Natural killer cell (primary cell): ENCODE data around the gene ACAD8. TPM values are rescaled to one million over a fixed set of nuclear protein-coding genes. Genes with fewer than 3 reads are reported as not detected.

Experiments used
- ATAC-seq, 3 donors: fragments of 150-1000 bp in 2 of 3; fragments of 200-7000 bp in 1 of 3; cut with Tn5 transposase; 1 replicate in 1 of 3; 2 replicates in 2 of 3; pipeline ENCODE4 v1.10.0; 2021; ENCODE audit warnings: mild to moderate bottlenecking in 2 of 3, moderate library complexity in 2 of 3
- DNase-seq, 2 donors: peaks; one replicate each; pipeline versions ENCODE4 v3.0.0 to v3.0.0-alpha.2; 2013 to 2021; ENCODE audit warnings: mixed read lengths in 1 of 2
- H3K27ac ChIP-seq: one replicate; pipeline ENCODE4 v1.5.1; 2013; ENCODE audit warnings: mild to moderate bottlenecking, low read length
- H3K27me3 ChIP-seq: one replicate; pipeline ENCODE4 v1.6.1; 2013; ENCODE audit warnings: low read length; ENCODE audit not compliant: control insufficient read depth, insufficient read depth
- H3K36me3 ChIP-seq: one replicate; pipeline ENCODE4 v1.6.1; 2013; ENCODE audit warnings: low read length; ENCODE audit not compliant: control insufficient read depth, insufficient read depth
- H3K4me1 ChIP-seq: one replicate; pipeline ENCODE4 v1.6.1; 2013; ENCODE audit warnings: low read length; ENCODE audit not compliant: control insufficient read depth, insufficient read depth
- H3K4me3 ChIP-seq: one replicate; pipeline ENCODE4 v1.5.1; 2013; ENCODE audit warnings: low read length
- H3K9me3 ChIP-seq: one replicate; pipeline ENCODE4 v1.6.1; 2013; ENCODE audit warnings: low read length; ENCODE audit not compliant: control insufficient read depth, insufficient read depth
- H3K27ac Mint-ChIP-seq, 2 donors: one replicate each; pipeline ENCODE4 v1.8.0; 2022; ENCODE audit warnings: mild to moderate bottlenecking in 2 of 2, mixed read lengths in 2 of 2, moderate library complexity in 1 of 2
- H3K27me3 Mint-ChIP-seq, 2 donors: one replicate each; pipeline ENCODE4 v1.8.0; 2022; ENCODE audit warnings: low read depth in 2 of 2, mixed read lengths in 2 of 2
- H3K36me3 Mint-ChIP-seq: one replicate; pipeline ENCODE4 v1.8.0; 2022; ENCODE audit warnings: mixed read lengths
- H3K4me1 Mint-ChIP-seq, 2 donors: one replicate each; pipeline ENCODE4 v1.8.0; 2022; ENCODE audit warnings: mixed read lengths in 2 of 2
- H3K4me3 Mint-ChIP-seq: one replicate; pipeline ENCODE4 v1.8.0; 2022; ENCODE audit warnings: mild to moderate bottlenecking, moderate library complexity, mixed read lengths
- H3K9me3 Mint-ChIP-seq, 2 donors: one replicate each; pipeline ENCODE4 v1.8.0; 2022; ENCODE audit warnings: mixed read lengths in 2 of 2
- WGBS: methylation state at CpG from one replicate; pipeline ENCODE4 v1.1.7; 2013; ENCODE audit warnings: missing lambda C conversion rate; ENCODE audit not compliant: insufficient coverage; 5-methylcytosine and 5-hydroxymethylcytosine counted together
- intact Hi-C: fragments of 100-400 bp; cut with micrococcal nuclease; formaldehyde crosslinking; loops from one replicate; pipeline ENCODE4 v1.14.2; 2022
- total RNA-seq, 4 donors: library from RNA; stranded (reverse); fragments of 120-200 nt in 1 of 4; gene quantifications; one replicate each; pipeline versions ENCODE4 v1.2.3 to v1.2.4, GENCODE V29; 2013 to 2022
- TF ChIP-seq, protein P1 (sequence below): fragments of 200-600 bp; IDR thresholded peaks from one replicate; pipeline ENCODE4 v1.8.0; 2022; ENCODE audit warnings: antibody characterized with exemption

ACAD8 gene
- total RNA-seq, 3 donors from 2014 or later (not counting 1 experiment from before 2014, with no cell fraction given) = 24.3 to 42.5 (median 39.3) TPM

DNA sequence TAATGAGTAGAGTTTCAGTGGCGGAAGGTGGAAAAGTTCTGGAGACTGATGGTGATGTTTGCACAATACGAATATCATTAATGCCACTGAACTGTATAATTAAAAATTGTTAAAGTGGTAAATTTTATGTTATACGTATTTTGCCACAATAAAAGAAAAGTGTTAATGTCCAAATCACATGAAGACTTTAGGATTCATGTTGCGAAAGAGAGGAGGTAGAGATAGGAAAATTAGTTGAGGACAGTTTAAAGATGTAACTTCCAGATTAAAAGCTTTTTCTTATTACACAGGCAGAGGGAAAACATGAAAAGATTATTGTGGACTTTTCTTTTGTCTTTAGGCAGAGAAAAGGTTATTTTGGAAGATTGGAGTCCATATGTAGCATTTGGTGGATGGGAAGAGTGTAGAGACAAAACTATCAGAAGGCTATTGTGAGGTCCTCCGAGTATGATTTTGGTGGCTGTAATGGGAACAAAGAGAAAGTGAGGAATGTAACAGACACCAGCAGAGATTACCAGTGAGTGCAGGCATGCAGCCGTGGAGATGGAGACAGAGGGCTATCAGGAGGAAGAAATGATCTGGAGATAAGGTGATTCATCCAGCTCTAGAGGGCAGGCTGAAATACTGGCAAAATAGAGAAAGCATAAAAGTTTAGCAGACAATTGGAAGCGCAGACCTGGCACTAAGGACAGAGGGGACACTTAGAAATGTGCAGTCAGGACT lies 16.4 kb upstream of the ACAD8 start:
- peaks cover 24 to 44% of the 10 kb centered on the region in 2 donors for H3K4me1 Mint-ChIP-seq
- H3K36me3 Mint-ChIP-seq = peaks cover 20% of the 10 kb centered on the region
- H3K27ac Mint-ChIP-seq = no peak overlapping the region
- no peak overlapping the region for H3K4me3 Mint-ChIP-seq
- Histone ChIP-seq H3K27me3 (no peaks in the 10 kb centered on the region), H3K9me3 (no peaks in the 10 kb centered on the region), H3K4me1 (peaks cover 19% of the 10 kb centered on the region), H3K27ac (no peak overlapping the region), H3K4me3 (no peak overlapping the region), H3K36me3 (peaks cover 40% of the 10 kb centered on the region)
- 98% methylated on average over 7 of the region's 7 CpGs for WGBS
- no peaks in the 10 kb centered on the region for H3K27me3 Mint-ChIP-seq
- ATAC-seq = no peak
- intact Hi-C loops = no loop called here
- H3K9me3 Mint-ChIP-seq = no peaks in the 10 kb centered on the region
- TF ChIP-seq, protein P1, sequence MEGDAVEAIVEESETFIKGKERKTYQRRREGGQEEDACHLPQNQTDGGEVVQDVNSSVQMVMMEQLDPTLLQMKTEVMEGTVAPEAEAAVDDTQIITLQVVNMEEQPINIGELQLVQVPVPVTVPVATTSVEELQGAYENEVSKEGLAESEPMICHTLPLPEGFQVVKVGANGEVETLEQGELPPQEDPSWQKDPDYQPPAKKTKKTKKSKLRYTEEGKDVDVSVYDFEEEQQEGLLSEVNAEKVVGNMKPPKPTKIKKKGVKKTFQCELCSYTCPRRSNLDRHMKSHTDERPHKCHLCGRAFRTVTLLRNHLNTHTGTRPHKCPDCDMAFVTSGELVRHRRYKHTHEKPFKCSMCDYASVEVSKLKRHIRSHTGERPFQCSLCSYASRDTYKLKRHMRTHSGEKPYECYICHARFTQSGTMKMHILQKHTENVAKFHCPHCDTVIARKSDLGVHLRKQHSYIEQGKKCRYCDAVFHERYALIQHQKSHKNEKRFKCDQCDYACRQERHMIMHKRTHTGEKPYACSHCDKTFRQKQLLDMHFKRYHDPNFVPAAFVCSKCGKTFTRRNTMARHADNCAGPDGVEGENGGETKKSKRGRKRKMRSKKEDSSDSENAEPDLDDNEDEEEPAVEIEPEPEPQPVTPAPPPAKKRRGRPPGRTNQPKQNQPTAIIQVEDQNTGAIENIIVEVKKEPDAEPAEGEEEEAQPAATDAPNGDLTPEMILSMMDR = no peak
- DNase-seq = no peak

DNA sequence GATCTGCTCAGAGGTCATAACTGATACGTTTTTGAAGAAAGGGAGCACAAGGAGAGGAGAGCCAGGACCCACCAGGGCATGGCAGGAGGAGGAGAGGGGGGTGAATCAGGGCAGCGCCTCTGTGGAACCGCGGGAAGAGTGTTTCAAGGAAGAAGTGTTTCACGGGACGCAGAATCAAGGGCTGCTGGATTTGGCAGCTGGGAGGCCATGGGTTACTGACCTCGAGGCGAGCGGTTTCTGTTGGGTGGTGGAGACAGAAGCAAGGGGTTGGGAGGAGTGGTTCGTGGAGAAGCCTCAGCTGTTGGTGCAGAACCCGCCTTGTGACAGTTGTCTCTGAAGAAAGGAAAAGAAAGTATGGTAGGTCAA lies 15.8 kb upstream of the ACAD8 start:
- peaks cover 20% of the 10 kb centered on the region for H3K36me3 Mint-ChIP-seq
- no peak overlapping the region for H3K27ac Mint-ChIP-seq

DNA sequence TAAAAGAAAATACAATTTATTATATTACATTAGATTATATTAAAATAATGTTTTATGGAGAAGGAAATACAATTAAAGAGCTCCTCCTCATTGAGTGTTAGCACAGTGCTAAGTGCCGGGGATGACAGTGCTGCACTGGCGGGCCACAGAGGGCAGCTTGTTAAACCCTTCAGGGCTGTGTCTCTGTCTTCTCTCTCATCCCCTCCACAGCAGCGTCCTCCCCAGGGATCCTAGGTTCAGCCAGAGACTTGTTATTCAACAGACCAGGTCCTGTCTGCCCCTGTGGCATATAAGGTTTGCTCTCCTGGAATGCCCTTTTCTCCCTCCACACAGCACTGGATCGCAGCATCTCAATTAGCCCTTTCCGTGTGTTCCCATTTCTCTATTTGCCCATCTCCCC lies 14.4 kb upstream of the ACAD8 start:
- no peaks in the 10 kb centered on the region for H3K27me3 ChIP-seq
- no peak overlapping the region for H3K27ac Mint-ChIP-seq
- H3K4me1 Mint-ChIP-seq = peaks cover 9 to 28% of the 10 kb centered on the region in 2 donors
- H3K27ac ChIP-seq = no peak overlapping the region
- ATAC-seq = no peak
- H3K27me3 Mint-ChIP-seq = no peaks in the 10 kb centered on the region
- TF ChIP-seq, protein P1 = no peak
- DNase-seq = no peak
- H3K9me3 ChIP-seq = no peaks in the 10 kb centered on the region
- WGBS = 97% methylated on average over 5 of the region's 5 CpGs
- H3K36me3 Mint-ChIP-seq = peaks cover 30% of the 10 kb centered on the region
- H3K4me3 ChIP-seq = no peak overlapping the region
- peaks cover 57% of the 10 kb centered on the region for H3K36me3 ChIP-seq
- no peaks in the 10 kb centered on the region for H3K9me3 Mint-ChIP-seq
- intact Hi-C loops = no loop called here
- no peak overlapping the region for H3K4me3 Mint-ChIP-seq
- no peaks in the 10 kb centered on the region for H3K4me1 ChIP-seq

More for the DNA sequence above, 15.8 kb upstream of the ACAD8 start:
- Histone ChIP-seq H3K36me3 (peaks cover 44% of the 10 kb centered on the region), H3K9me3 (no peaks in the 10 kb centered on the region), H3K27ac (no peak overlapping the region), H3K4me1 (peaks cover 14% of the 10 kb centered on the region), H3K27me3 (no peaks in the 10 kb centered on the region), H3K4me3 (no peak overlapping the region)
- TF ChIP-seq, protein P1 = no peak
- no peak overlapping the region for H3K4me3 Mint-ChIP-seq
- ATAC-seq (no peak), DNase-seq (no peak)
- H3K4me1 Mint-ChIP-seq = peaks cover 18 to 38% of the 10 kb centered on the region in 2 donors
- WGBS = 94% methylated on average over 11 of the region's 11 CpGs
- intact Hi-C loops = no loop called here
- no peaks in the 10 kb centered on the region for H3K27me3 Mint-ChIP-seq
- no peaks in the 10 kb centered on the region for H3K9me3 Mint-ChIP-seq

DNA sequence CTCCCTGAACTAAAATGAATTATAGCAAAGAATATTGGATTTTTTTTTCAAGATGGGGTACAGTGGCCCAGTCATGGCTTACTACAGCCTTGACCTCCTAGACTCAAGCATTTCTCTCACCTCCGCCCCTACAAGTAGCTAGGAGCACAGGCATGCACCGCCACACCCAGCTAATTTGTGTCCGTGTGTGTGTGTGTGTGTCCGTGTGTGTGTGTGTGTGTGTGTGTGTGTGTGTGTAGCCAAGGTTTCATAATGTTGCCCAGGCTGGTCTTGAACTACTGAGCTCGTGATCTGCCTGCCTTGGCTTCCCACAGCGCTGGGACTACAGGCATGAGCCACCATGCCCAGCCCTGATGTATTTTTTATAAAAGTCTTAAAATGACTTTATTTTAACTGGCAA lies 12.8 kb upstream of the ACAD8 start:
- H3K27ac ChIP-seq = no peak overlapping the region
- WGBS = 73% methylated on average over 5 of the region's 6 CpGs
- TF ChIP-seq, protein P1 = no peak
- no peak overlapping the region for H3K4me3 Mint-ChIP-seq
- no peaks in the 10 kb centered on the region for H3K27me3 ChIP-seq
- no peaks in the 10 kb centered on the region for H3K9me3 Mint-ChIP-seq
- H3K4me3 ChIP-seq = no peak overlapping the region
- no peak overlapping the region for H3K27ac Mint-ChIP-seq
- no peaks in the 10 kb centered on the region for H3K9me3 ChIP-seq
- H3K4me1 Mint-ChIP-seq = peaks cover 13 to 21% of the 10 kb centered on the region in 2 donors
- peaks cover 61% of the 10 kb centered on the region for H3K36me3 ChIP-seq
- intact Hi-C loops = no loop called here
- H3K36me3 Mint-ChIP-seq = peaks cover 30% of the 10 kb centered on the region
- ATAC-seq (no peak), DNase-seq (no peak)
- no peaks in the 10 kb centered on the region for H3K27me3 Mint-ChIP-seq
- H3K4me1 ChIP-seq = no peaks in the 10 kb centered on the region
